ENCODE measurements around the gene SETD1A. TPM values are rescaled to one million over a fixed set of nuclear protein-coding genes. Genes with fewer than 3 reads are reported as not detected.
A peak's percentile ranks its signal among the peaks of the same experiment; 100 is the strongest.

SETD1A gene
- total RNA-seq, 2 donors from 2014 or later: 23.8 to 25.0 TPM

DNA sequence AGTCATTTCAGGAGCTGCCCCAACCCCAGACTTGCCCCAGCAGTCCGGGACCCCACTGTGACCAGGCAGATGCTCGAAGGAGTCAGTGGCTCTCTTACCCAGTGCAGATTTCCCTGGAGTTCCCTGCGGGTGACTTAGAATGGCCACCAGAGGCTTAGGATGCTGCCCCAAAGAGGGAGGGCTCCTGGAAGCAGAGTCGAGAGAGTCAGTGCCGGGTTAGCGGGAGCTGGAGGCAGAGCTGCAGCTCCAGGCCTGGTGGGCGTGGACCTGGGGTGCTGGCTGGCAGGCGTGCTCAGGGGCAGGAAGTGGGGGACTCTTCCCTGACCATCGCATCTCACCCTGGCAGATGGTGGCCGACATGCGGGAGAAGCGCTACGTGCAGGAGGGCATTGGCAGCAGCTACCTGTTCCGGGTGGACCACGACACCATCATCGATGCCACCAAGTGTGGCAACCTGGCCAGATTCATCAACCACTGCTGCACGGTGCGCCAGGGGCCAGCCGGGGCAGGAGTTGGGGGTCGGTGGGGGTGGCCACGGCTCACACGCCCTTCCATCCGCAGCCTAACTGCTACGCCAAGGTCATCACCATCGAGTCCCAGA, 25.8 kb downstream of the SETD1A start:
- TF ChIP-seq, protein P1, sequence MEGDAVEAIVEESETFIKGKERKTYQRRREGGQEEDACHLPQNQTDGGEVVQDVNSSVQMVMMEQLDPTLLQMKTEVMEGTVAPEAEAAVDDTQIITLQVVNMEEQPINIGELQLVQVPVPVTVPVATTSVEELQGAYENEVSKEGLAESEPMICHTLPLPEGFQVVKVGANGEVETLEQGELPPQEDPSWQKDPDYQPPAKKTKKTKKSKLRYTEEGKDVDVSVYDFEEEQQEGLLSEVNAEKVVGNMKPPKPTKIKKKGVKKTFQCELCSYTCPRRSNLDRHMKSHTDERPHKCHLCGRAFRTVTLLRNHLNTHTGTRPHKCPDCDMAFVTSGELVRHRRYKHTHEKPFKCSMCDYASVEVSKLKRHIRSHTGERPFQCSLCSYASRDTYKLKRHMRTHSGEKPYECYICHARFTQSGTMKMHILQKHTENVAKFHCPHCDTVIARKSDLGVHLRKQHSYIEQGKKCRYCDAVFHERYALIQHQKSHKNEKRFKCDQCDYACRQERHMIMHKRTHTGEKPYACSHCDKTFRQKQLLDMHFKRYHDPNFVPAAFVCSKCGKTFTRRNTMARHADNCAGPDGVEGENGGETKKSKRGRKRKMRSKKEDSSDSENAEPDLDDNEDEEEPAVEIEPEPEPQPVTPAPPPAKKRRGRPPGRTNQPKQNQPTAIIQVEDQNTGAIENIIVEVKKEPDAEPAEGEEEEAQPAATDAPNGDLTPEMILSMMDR (conservative IDR thresholded peaks at IDR 0.05): no peak
- peaks cover 2% of the 10 kb centered on the region for H3K4me1 Mint-ChIP-seq
- H3K36me3 Mint-ChIP-seq (ENCODE audit: low read depth): peaks cover 41% of the 10 kb centered on the region
- no peak overlapping the region for H3K4me3 Mint-ChIP-seq
- no peaks in the 10 kb centered on the region for H3K27me3 Mint-ChIP-seq (ENCODE audit: insufficient read depth)
- Histone ChIP-seq H3K4me3 (ENCODE audit: low read length) (no peak overlapping the region), H3K4me1 (ENCODE audit: control insufficient read depth, insufficient read depth, low read length) (no peaks in the 10 kb centered on the region), H3K36me3 (ENCODE audit: control insufficient read depth, insufficient read depth, low read length) (peaks cover 33% of the 10 kb centered on the region), H3K9me3 (ENCODE audit: control insufficient read depth, low read length) (no peaks in the 10 kb centered on the region), H3K27ac (ENCODE audit: low read depth, low read length) (no peak overlapping the region), H3K27me3 (ENCODE audit: control insufficient read depth, insufficient read depth, low read length, poor library complexity, severe bottlenecking) (no peaks in the 10 kb centered on the region), H3K9ac (ENCODE audit: extremely low read depth, low read length, poor library complexity, severe bottlenecking) (no peak overlapping the region)
- 93% methylated on average over 17 to 25 of the region's 25 CpGs for WGBS, 2 experiments (ENCODE audit: insufficient coverage in 1 of 2, insufficient read length in 1 of 2)
- DNase-seq: peak; percentile 65
- peak overlapping the region; percentile 68 for H3K27ac Mint-ChIP-seq
- H3K9me3 Mint-ChIP-seq: no peaks in the 10 kb centered on the region

DNA sequence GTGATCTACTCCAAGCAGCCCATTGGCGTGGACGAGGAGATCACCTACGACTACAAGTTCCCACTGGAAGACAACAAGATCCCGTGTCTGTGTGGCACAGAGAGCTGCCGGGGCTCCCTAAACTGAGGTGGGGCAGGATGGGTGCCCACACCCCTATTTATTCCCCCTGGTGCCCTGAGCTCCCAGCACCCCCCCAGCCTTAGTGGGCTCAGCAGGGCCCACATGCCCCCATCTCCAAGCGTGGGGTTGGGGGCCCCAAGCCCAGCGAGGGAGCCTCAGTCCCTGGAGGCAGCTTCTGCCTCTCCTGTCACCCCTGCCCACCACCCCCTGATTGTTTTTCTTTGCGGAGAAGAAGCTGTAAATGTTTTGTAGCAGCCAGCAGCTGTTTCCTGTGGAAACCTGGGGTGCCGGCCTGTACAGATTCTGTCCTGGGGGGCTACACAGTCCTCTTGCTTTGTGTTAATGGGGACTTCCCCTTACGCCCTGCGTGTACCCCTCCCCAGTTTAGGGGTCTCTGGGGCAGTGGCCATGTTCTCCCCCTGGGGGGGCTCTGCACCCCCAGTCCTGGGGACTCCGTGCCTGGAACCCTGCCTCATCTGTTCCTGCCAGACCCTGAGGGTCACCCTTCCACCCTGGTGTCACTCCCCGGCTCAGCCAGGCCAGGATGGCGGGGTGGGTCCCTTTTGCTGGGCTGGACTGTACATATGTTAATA, 26.5 kb downstream of the SETD1A start:
- Mint-ChIP-seq H3K27me3 (ENCODE audit: insufficient read depth) (no peaks in the 10 kb centered on the region), H3K4me3 (no peak overlapping the region), H3K9me3 (no peaks in the 10 kb centered on the region), H3K36me3 (ENCODE audit: low read depth) (peaks cover 35% of the 10 kb centered on the region), H3K4me1 (peaks cover 2% of the 10 kb centered on the region), H3K27ac (no peak overlapping the region)
- H3K36me3 ChIP-seq (ENCODE audit: control insufficient read depth, insufficient read depth, low read length): peaks cover 27% of the 10 kb centered on the region
- H3K9ac ChIP-seq (ENCODE audit: extremely low read depth, low read length, poor library complexity, severe bottlenecking): no peak overlapping the region
- no peak for DNase-seq
- H3K27ac ChIP-seq (ENCODE audit: low read depth, low read length): no peak overlapping the region
- WGBS, 2 experiments (ENCODE audit: insufficient coverage in 1 of 2, insufficient read length in 1 of 2): 91 to 100% methylated on average over 9 to 14 of the region's 14 CpGs
- TF ChIP-seq, protein P1 (conservative IDR thresholded peaks at IDR 0.05): no peak
- no peaks in the 10 kb centered on the region for H3K27me3 ChIP-seq (ENCODE audit: control insufficient read depth, insufficient read depth, low read length, poor library complexity, severe bottlenecking)
- no peak overlapping the region for H3K4me3 ChIP-seq (ENCODE audit: low read length)
- H3K9me3 ChIP-seq (ENCODE audit: control insufficient read depth, low read length): no peaks in the 10 kb centered on the region
- no peaks in the 10 kb centered on the region for H3K4me1 ChIP-seq (ENCODE audit: control insufficient read depth, insufficient read depth, low read length)

DNA sequence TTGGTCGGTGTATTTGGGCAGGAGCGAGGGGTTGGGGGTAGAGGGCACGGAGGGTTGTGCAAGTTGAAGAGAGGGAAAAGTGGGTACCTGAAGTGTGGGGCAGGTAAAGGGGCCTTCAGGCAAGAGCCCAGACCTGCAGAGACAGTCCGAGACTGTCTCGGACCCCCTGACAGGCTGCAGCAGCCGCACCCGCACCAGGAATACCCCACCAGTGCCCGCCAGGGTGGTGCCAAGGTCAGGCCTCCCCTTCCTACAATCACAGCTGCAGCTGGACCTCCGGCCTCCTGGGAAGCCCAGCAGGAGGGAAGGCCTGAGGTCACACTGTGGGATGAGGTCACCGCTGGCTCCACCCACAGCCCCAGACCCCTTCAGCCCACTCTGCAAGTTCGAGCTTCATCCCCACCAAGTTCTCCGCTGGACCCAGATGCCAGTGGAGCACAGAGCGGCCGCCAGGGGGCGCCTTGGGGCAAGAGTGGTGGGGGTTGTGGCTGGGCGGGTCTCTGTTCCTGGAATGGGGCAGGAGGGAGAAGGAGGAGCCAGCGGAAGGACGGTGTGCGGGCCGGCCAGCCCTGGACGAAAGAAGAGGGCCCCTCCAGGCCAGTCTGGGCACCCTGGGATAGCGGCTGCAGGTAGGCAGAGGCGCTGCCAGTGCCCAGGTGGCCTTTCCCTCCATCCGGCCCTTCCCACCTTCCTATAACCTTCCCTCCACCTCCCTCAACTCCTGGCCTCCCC, 27.3 kb downstream of the SETD1A start, which contains the start of gene HSD3B7:
Gene HSD3B7, plus strand, starts transcription at position 539 of the 732 bp plus-strand sequence. CDS start 452 bp downstream, outside the sequence.
- H3K9me3 Mint-ChIP-seq: no peaks in the 10 kb centered on the region
- no peaks in the 10 kb centered on the region for H3K27me3 Mint-ChIP-seq (ENCODE audit: insufficient read depth)
- peaks cover 35% of the 10 kb centered on the region for H3K36me3 Mint-ChIP-seq (ENCODE audit: low read depth)
- H3K27ac Mint-ChIP-seq: peak within 1 kb of the TSS; percentile 58
- peak within 1 kb of the TSS; percentile 46 for H3K4me3 Mint-ChIP-seq
- peaks cover 27% of the 10 kb centered on the region for H3K36me3 ChIP-seq (ENCODE audit: control insufficient read depth, insufficient read depth, low read length)
- WGBS, 2 experiments (ENCODE audit: insufficient coverage in 1 of 2, insufficient read length in 1 of 2): 43 to 56% methylated on average over 9 to 24 of the region's 24 CpGs
- H3K4me3 ChIP-seq (ENCODE audit: low read length): no peak within 1 kb of the TSS
- H3K4me1 Mint-ChIP-seq: peaks cover 2% of the 10 kb centered on the region
- H3K4me1 ChIP-seq (ENCODE audit: control insufficient read depth, insufficient read depth, low read length): no peaks in the 10 kb centered on the region
- H3K9me3 ChIP-seq (ENCODE audit: control insufficient read depth, low read length): no peaks in the 10 kb centered on the region
- TF ChIP-seq, protein P1 (conservative IDR thresholded peaks at IDR 0.05): peak; percentile 94
- no peaks in the 10 kb centered on the region for H3K27me3 ChIP-seq (ENCODE audit: control insufficient read depth, insufficient read depth, low read length, poor library complexity, severe bottlenecking)
- no peak within 1 kb of the TSS for H3K27ac ChIP-seq (ENCODE audit: low read depth, low read length)
- peak; percentile 99 for DNase-seq
- H3K9ac ChIP-seq (ENCODE audit: extremely low read depth, low read length, poor library complexity, severe bottlenecking): no peak within 1 kb of the TSS

Measured in endodermal cell (in vitro differentiated cells).